ENCODE data around the gene SLF2.

SLF2 gene

DNA sequence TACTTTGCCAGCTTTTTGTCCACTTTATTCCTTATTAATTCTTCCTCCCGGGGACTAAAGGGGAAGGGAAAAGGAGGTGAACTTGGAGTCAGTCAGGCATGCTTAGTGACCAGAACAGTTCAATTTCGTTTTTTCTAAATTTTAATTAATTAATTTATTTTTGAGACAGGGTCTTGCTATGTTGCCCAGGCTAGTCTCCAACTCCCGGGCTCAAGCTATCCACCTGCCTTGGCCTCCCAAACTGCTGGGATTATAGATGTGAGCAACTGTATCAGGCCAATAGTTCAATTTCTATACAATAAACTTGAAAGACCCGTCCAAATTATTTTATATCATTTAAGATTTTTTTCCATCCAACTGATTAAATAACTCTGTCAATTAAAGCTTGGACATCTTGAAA lies 1.3 kb upstream of the SLF2 start:
- Histone ChIP-seq H3K9me2 (ENCODE audit: low read depth, low read length) (no peaks in the 10 kb centered on the region), H3F3A (ENCODE audit: insufficient read depth, low read length) (no peaks in the 10 kb centered on the region), H3K36me3 (ENCODE audit: insufficient read depth, low read length) (peaks cover 3% of the 10 kb centered on the region; the same call in 1 of the 2 replicates), H3K27ac (ENCODE audit: low read depth, low read length, poor library complexity, severe bottlenecking) (no peak overlapping the region), H3K4me1 (ENCODE audit: insufficient read depth, low read length, severe bottlenecking) (peaks cover 29% of the 10 kb centered on the region), H3K79me2 (ENCODE audit: insufficient read depth, low read length) (peaks cover 17% of the 10 kb centered on the region), H3K9me3 (ENCODE audit: low read length) (no peaks in the 10 kb centered on the region), H3K27me3 (ENCODE audit: insufficient read depth, low read length) (no peaks in the 10 kb centered on the region), H3K4me2 (ENCODE audit: low read length) (peak overlapping the region; percentile 94), H3K9ac (ENCODE audit: low read length) (peak overlapping the region; percentile 65; the same call in 1 of the 2 replicates), H4K20me1 (ENCODE audit: insufficient read depth, low read length) (no peaks in the 10 kb centered on the region), H3K4me3 (ENCODE audit: low read depth, low read length, poor library complexity, severe bottlenecking) (peak overlapping the region; percentile 90), H2AFZ (ENCODE audit: low read length) (no peak overlapping the region)
- TF ChIP-seq EZH2 (IDR thresholded peaks at IDR 0.05; ENCODE audit: borderline replicate concordance, low read length), result no peak
- TF ChIP-seq, protein P1, sequence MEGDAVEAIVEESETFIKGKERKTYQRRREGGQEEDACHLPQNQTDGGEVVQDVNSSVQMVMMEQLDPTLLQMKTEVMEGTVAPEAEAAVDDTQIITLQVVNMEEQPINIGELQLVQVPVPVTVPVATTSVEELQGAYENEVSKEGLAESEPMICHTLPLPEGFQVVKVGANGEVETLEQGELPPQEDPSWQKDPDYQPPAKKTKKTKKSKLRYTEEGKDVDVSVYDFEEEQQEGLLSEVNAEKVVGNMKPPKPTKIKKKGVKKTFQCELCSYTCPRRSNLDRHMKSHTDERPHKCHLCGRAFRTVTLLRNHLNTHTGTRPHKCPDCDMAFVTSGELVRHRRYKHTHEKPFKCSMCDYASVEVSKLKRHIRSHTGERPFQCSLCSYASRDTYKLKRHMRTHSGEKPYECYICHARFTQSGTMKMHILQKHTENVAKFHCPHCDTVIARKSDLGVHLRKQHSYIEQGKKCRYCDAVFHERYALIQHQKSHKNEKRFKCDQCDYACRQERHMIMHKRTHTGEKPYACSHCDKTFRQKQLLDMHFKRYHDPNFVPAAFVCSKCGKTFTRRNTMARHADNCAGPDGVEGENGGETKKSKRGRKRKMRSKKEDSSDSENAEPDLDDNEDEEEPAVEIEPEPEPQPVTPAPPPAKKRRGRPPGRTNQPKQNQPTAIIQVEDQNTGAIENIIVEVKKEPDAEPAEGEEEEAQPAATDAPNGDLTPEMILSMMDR (IDR thresholded peaks at IDR 0.05; ENCODE audit: low read length), result no peak

DNA sequence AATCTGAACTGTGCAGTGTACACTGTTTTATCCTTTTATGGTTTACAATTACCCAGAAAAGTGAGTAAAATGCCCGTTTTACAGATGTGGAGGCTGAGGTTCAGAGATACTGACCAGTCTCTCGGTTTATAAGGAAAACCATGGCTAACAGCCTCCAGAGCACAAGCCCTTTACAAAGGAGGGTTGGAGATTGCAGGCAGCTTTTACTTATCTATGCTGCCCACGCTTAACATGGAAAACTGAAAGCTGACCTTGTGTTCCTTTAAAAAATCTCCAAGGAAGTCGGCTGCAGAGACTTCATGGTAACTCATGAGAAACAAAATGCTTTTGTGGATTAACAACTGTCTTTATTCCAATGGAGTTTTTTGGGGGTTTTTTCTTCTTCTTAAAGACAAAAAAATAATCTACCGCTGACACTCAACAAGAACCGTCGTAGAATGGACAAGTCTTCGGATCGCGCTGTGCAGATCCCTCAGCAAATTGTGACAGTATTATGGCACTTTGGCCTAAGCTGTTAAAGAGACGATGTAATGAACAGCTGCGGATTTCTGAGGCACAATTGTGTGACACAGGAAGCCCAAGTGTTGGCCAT lies 654 bp upstream of the SLF2 start:
- peaks cover 10% of the 10 kb centered on the region; the same call in 1 of the 2 replicates for H3K36me3 ChIP-seq (ENCODE audit: insufficient read depth, low read length)
- H4K20me1 ChIP-seq (ENCODE audit: insufficient read depth, low read length), result no peaks in the 10 kb centered on the region
- no peaks in the 10 kb centered on the region for H3K9me2 ChIP-seq (ENCODE audit: low read depth, low read length)
- H3K9me3 ChIP-seq (ENCODE audit: low read length), result no peaks in the 10 kb centered on the region
- peak overlapping the region; percentile 5; the same call in 1 of the 2 replicates for H2AFZ ChIP-seq (ENCODE audit: low read length)
- TF ChIP-seq EZH2 (IDR thresholded peaks at IDR 0.05; ENCODE audit: borderline replicate concordance, low read length), result no peak
- TF ChIP-seq, protein P1 (IDR thresholded peaks at IDR 0.05; ENCODE audit: low read length), result no peak
- no peaks in the 10 kb centered on the region for H3F3A ChIP-seq (ENCODE audit: insufficient read depth, low read length)
- H3K79me2 ChIP-seq (ENCODE audit: insufficient read depth, low read length), result peaks cover 17% of the 10 kb centered on the region
- H3K9ac ChIP-seq (ENCODE audit: low read length), result peak overlapping the region; percentile 65
- no peaks in the 10 kb centered on the region for H3K27me3 ChIP-seq (ENCODE audit: insufficient read depth, low read length)
- peaks cover 29% of the 10 kb centered on the region for H3K4me1 ChIP-seq (ENCODE audit: insufficient read depth, low read length, severe bottlenecking)
- peak overlapping the region; percentile 90 for H3K4me3 ChIP-seq (ENCODE audit: low read depth, low read length, poor library complexity, severe bottlenecking)
- no peak overlapping the region for H3K27ac ChIP-seq (ENCODE audit: low read depth, low read length, poor library complexity, severe bottlenecking)
- H3K4me2 ChIP-seq (ENCODE audit: low read length), result peak overlapping the region; percentile 94

DNA sequence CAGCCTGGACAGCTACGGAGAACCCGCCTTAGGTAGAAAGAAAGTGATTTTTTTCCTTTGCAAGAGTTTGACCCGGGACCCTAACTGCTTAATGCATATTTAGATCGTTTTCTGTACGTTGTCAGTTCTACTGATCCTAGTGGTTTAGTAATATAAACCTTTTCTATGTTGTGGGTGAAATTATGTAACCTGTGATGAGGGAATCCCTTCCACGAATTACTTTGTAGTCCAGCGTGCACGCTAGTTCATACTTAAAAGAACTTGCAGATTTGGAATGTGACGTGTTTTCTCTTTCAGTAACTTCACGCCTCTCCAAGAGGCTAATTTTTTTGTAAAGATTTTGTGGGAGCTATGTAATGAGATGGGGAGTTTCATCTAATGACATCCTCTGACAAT lies 705 bp downstream of the SLF2 start:
- Histone ChIP-seq H3K79me2 (ENCODE audit: insufficient read depth, low read length) (peaks cover 17% of the 10 kb centered on the region), H2AFZ (ENCODE audit: low read length) (no peak overlapping the region), H4K20me1 (ENCODE audit: insufficient read depth, low read length) (no peaks in the 10 kb centered on the region), H3K36me3 (ENCODE audit: insufficient read depth, low read length) (peaks cover 14% of the 10 kb centered on the region), H3K27ac (ENCODE audit: low read depth, low read length, poor library complexity, severe bottlenecking) (no peak overlapping the region), H3K4me1 (ENCODE audit: insufficient read depth, low read length, severe bottlenecking) (peaks cover 29% of the 10 kb centered on the region), H3K27me3 (ENCODE audit: insufficient read depth, low read length) (no peaks in the 10 kb centered on the region), H3K4me2 (ENCODE audit: low read length) (peak overlapping the region; percentile 94), H3K9ac (ENCODE audit: low read length) (peak overlapping the region; percentile 87), H3K4me3 (ENCODE audit: low read depth, low read length, poor library complexity, severe bottlenecking) (peak overlapping the region; percentile 90), H3F3A (ENCODE audit: insufficient read depth, low read length) (no peaks in the 10 kb centered on the region), H3K9me3 (ENCODE audit: low read length) (no peaks in the 10 kb centered on the region), H3K9me2 (ENCODE audit: low read depth, low read length) (no peaks in the 10 kb centered on the region)
- TF ChIP-seq EZH2 (IDR thresholded peaks at IDR 0.05; ENCODE audit: borderline replicate concordance, low read length), result no peak

DNA sequence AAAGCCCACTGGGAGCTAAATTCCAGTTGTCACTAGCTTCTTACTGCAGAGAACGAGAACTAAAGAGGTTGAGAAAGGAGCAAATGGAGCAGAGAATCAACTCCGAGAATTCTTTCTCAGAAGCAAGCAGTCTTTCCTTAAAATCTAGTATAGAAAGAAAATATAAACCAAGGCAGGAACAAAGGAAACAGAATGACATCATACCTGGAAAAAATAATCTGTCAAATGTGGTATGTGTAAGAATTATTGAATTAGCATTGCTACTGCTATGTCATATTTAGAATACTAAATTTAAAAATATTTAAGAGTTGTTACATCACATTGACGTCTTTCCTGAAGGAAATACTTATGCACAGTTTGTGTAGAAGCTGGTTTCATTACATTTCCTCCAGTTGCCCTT lies 4.3 kb downstream of the SLF2 start:
- H3K4me2 ChIP-seq (ENCODE audit: low read length), result no peak overlapping the region
- H3K4me1 ChIP-seq (ENCODE audit: insufficient read depth, low read length, severe bottlenecking), result peaks cover 18% of the 10 kb centered on the region
- H3K79me2 ChIP-seq (ENCODE audit: insufficient read depth, low read length), result peaks cover 17% of the 10 kb centered on the region
- H3K9me2 ChIP-seq (ENCODE audit: low read depth, low read length), result no peaks in the 10 kb centered on the region
- TF ChIP-seq, protein P1 (IDR thresholded peaks at IDR 0.05; ENCODE audit: low read length), result no peak
- TF ChIP-seq EZH2 (IDR thresholded peaks at IDR 0.05; ENCODE audit: borderline replicate concordance, low read length), result no peak
- H3K4me3 ChIP-seq (ENCODE audit: low read depth, low read length, poor library complexity, severe bottlenecking), result no peak overlapping the region
- H3K9me3 ChIP-seq (ENCODE audit: low read length), result no peaks in the 10 kb centered on the region
- peaks cover 24% of the 10 kb centered on the region for H3K36me3 ChIP-seq (ENCODE audit: insufficient read depth, low read length)
- H2AFZ ChIP-seq (ENCODE audit: low read length), result no peak overlapping the region
- no peaks in the 10 kb centered on the region for H4K20me1 ChIP-seq (ENCODE audit: insufficient read depth, low read length)
- H3K9ac ChIP-seq (ENCODE audit: low read length), result no peak overlapping the region
- no peaks in the 10 kb centered on the region for H3F3A ChIP-seq (ENCODE audit: insufficient read depth, low read length)
- H3K27ac ChIP-seq (ENCODE audit: low read depth, low read length, poor library complexity, severe bottlenecking), result no peak overlapping the region
- H3K27me3 ChIP-seq (ENCODE audit: insufficient read depth, low read length), result no peaks in the 10 kb centered on the region
